HepG2 (cell line): Measurements from ENCODE around the gene CLCN2. TPM values are rescaled to one million over a fixed set of nuclear protein-coding genes. Genes with fewer than 3 reads are reported as not detected.

Experiments used
- AGO1 ChIP-seq: fragments of 200-400 bp; formaldehyde crosslinking; IDR thresholded peaks from 2 replicates; pipeline ENCODE4 v1.6.1; 2017; ENCODE audit warnings: mild to moderate bottlenecking, low read depth, low read length, moderate library complexity; ENCODE audit not compliant: poor library complexity, severe bottlenecking
- ATAD3A ChIP-seq: sonication (generic); formaldehyde crosslinking; IDR thresholded peaks from 2 replicates; pipeline ENCODE4 v1.4.0; 2020; ENCODE audit warnings: missing genetic modification reagents
- CHD4 ChIP-seq: fragments of 200-600 bp; sonication (generic); IDR thresholded peaks from 2 replicates; pipeline ENCODE4 v1.7.0; 2017; ENCODE audit warnings: mild to moderate bottlenecking, low read length, borderline replicate concordance
- MED1 ChIP-seq: sonication (generic); formaldehyde crosslinking; IDR thresholded peaks from 2 replicates; pipeline ENCODE4 v1.4.0; 2020; ENCODE audit warnings: missing genetic modification reagents
- MLX ChIP-seq: IDR thresholded peaks from 2 replicates; pipeline ENCODE4 v1.6.1; 2016
- MYC ChIP-seq: sonication (generic); formaldehyde crosslinking; IDR thresholded peaks from 2 replicates; pipeline ENCODE4 v1.9.0; 2021; ENCODE audit warnings: missing genetic modification reagents, borderline replicate concordance
- SALL1 ChIP-seq: sonication (generic); formaldehyde crosslinking; IDR thresholded peaks from 2 replicates; pipeline ENCODE4 v1.8.0; 2022; ENCODE audit warnings: mild to moderate bottlenecking, missing genetic modification reagents
- SNAPC5 ChIP-seq: sonication (generic); formaldehyde crosslinking; IDR thresholded peaks from 2 replicates; pipeline ENCODE4 v1.8.1; 2023; ENCODE audit warnings: mild to moderate bottlenecking, missing genetic modification reagents, borderline replicate concordance
- ZNF501 ChIP-seq: sonication (generic); formaldehyde crosslinking; IDR thresholded peaks from 2 replicates; pipeline ENCODE4 v1.5.1; 2020; ENCODE audit warnings: mild to moderate bottlenecking, moderate library complexity, missing genetic modification reagents
- ZNF589 ChIP-seq: sonication (generic); formaldehyde crosslinking; conservative IDR thresholded peaks from 2 replicates; pipeline ENCODE4 v1.8.0; 2022; ENCODE audit warnings: mild to moderate bottlenecking, moderate library complexity, missing genetic modification reagents
- ZNF713 ChIP-seq: sonication (generic); formaldehyde crosslinking; IDR thresholded peaks from 2 replicates; pipeline ENCODE4 v1.4.0; 2020; ENCODE audit warnings: mild to moderate bottlenecking, missing genetic modification reagents
- ZNF773 ChIP-seq: sonication (generic); formaldehyde crosslinking; IDR thresholded peaks from 2 replicates; pipeline ENCODE4 v1.4.0; 2020; ENCODE audit warnings: missing genetic modification reagents, borderline replicate concordance
- ZNF839 ChIP-seq: sonication (generic); formaldehyde crosslinking; IDR thresholded peaks from 2 replicates; pipeline ENCODE4 v1.4.0; 2020; ENCODE audit warnings: missing genetic modification reagents, mild to moderate bottlenecking, borderline replicate concordance
- ZNF841 ChIP-seq: sonication (generic); formaldehyde crosslinking; IDR thresholded peaks from 2 replicates; pipeline ENCODE4 v1.8.1; 2023; ENCODE audit warnings: missing genetic modification reagents, borderline replicate concordance
- ZNF850 ChIP-seq: sonication (generic); formaldehyde crosslinking; conservative IDR thresholded peaks from 2 replicates; pipeline ENCODE4 v1.9.0; 2021; ENCODE audit warnings: mild to moderate bottlenecking, missing genetic modification reagents
- polyA plus RNA-seq, 8 experiments: library from polyadenylated mRNA; depleted of rRNA in 3 of 8; stranded (reverse) in 7 of 8; unstranded in 1 of 8; fragments of >200 nt; fragmentation: Illumina TruSeq in 4 of 8; extraction: Trizol in 4 of 8; gene quantifications; 2 replicates each; pipeline versions ENCODE4 v1.2.1 to v1.2.3, GENCODE V29; 2011 to 2016; ENCODE audit warnings: low read depth in 4 of 8, missing spikeins in 1 of 8, mixed read lengths in 1 of 8; ENCODE audit not compliant: insufficient read depth in 1 of 8
- total RNA-seq, 5 experiments: library from RNA; depleted of rRNA; stranded (reverse); fragments of >200 nt; fragmentation: Illumina TruSeq; extraction: Trizol; gene quantifications; 2 replicates each; pipeline ENCODE4 v1.2.3, GENCODE V29; 2016; ENCODE audit warnings: low read depth in 1 of 5
- TF ChIP-seq, protein P1 (sequence below): sonication (generic); formaldehyde crosslinking; IDR thresholded peaks from 2 replicates; pipeline ENCODE4 v1.4.0; 2020; ENCODE audit warnings: missing genetic modification reagents, low read depth, mild to moderate bottlenecking, borderline replicate concordance
- TF ChIP-seq, protein P2 (sequence below): sonication (generic); formaldehyde crosslinking; IDR thresholded peaks from 2 replicates; pipeline ENCODE4 v1.4.0; 2020; ENCODE audit warnings: mild to moderate bottlenecking, missing genetic modification reagents
- TF ChIP-seq, protein P3 (sequence below): IDR thresholded peaks from 2 replicates; pipeline ENCODE4 v1.6.1; 2012; ENCODE audit warnings: low read length, improper control_type of control experiment
- TF ChIP-seq, protein P4 (sequence below): sonication (generic); formaldehyde crosslinking; IDR thresholded peaks from 2 replicates; pipeline ENCODE4 v1.8.0; 2022; ENCODE audit warnings: mild to moderate bottlenecking, missing genetic modification reagents
- TF ChIP-seq, protein P5 (sequence below): sonication (generic); formaldehyde crosslinking; IDR thresholded peaks from 2 replicates; pipeline ENCODE4 v1.8.1; 2023; ENCODE audit warnings: mild to moderate bottlenecking, moderate library complexity, missing genetic modification reagents

The CLCN2 gene
- total and polyA plus RNA-seq, 2 of the 13 experiments (the other 11 are each of a cell fraction or from before 2014, with no cell fraction given): 11.4 to 13.5 TPM

- TF ChIP-seq MLX (CRISPR knock-in tag): 0 out of 2 replicates have a peak, but pooled peaks have one; percentile 36
- no peak for TF ChIP-seq ZNF839 (CRISPR knock-in tag)
- peak; percentile 93; the same call in 1 of the 2 replicates for TF ChIP-seq ZNF850 (CRISPR knock-in tag)
- TF ChIP-seq ZNF773 (CRISPR knock-in tag): peak; percentile 74; the same call in 1 of the 2 replicates
- TF ChIP-seq, protein P1, sequence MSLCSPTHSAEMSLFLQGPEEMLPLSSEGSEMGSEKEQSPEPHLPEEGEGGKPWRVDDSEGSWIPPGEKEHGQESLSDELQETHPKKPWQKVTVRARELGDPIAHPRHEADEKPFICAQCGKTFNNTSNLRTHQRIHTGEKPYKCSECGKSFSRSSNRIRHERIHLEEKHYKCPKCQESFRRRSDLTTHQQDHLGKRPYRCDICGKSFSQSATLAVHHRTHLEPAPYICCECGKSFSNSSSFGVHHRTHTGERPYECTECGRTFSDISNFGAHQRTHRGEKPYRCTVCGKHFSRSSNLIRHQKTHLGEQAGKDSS: 0 out of 2 replicates have a peak, but pooled peaks have one; percentile 74
- TF ChIP-seq, protein P2, sequence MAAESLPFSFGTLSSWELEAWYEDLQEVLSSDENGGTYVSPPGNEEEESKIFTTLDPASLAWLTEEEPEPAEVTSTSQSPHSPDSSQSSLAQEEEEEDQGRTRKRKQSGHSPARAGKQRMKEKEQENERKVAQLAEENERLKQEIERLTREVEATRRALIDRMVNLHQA (CRISPR knock-in tag): no peak; the same call in 1 of the 2 replicates
- TF ChIP-seq ZNF501 (CRISPR knock-in tag): peak; percentile 97
- TF ChIP-seq, protein P3, sequence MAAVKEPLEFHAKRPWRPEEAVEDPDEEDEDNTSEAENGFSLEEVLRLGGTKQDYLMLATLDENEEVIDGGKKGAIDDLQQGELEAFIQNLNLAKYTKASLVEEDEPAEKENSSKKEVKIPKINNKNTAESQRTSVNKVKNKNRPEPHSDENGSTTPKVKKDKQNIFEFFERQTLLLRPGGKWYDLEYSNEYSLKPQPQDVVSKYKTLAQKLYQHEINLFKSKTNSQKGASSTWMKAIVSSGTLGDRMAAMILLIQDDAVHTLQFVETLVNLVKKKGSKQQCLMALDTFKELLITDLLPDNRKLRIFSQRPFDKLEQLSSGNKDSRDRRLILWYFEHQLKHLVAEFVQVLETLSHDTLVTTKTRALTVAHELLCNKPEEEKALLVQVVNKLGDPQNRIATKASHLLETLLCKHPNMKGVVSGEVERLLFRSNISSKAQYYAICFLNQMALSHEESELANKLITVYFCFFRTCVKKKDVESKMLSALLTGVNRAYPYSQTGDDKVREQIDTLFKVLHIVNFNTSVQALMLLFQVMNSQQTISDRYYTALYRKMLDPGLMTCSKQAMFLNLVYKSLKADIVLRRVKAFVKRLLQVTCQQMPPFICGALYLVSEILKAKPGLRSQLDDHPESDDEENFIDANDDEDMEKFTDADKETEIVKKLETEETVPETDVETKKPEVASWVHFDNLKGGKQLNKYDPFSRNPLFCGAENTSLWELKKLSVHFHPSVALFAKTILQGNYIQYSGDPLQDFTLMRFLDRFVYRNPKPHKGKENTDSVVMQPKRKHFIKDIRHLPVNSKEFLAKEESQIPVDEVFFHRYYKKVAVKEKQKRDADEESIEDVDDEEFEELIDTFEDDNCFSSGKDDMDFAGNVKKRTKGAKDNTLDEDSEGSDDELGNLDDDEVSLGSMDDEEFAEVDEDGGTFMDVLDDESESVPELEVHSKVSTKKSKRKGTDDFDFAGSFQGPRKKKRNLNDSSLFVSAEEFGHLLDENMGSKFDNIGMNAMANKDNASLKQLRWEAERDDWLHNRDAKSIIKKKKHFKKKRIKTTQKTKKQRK: no peak
- TF ChIP-seq MYC (CRISPR knock-in tag): peak; percentile 88
- no peak for TF ChIP-seq ATAD3A
- TF ChIP-seq AGO1: peak; percentile 91
- TF ChIP-seq SALL1: peak; percentile 48
- no peak for TF ChIP-seq CHD4
- no peak; the same call in 1 of the 2 replicates for TF ChIP-seq SNAPC5
- TF ChIP-seq ZNF589 (CRISPR knock-in tag): no peak
- no peak for TF ChIP-seq ZNF713 (CRISPR knock-in tag)
- TF ChIP-seq MED1 (CRISPR knock-in tag): peak; percentile 87
- TF ChIP-seq, protein P4, sequence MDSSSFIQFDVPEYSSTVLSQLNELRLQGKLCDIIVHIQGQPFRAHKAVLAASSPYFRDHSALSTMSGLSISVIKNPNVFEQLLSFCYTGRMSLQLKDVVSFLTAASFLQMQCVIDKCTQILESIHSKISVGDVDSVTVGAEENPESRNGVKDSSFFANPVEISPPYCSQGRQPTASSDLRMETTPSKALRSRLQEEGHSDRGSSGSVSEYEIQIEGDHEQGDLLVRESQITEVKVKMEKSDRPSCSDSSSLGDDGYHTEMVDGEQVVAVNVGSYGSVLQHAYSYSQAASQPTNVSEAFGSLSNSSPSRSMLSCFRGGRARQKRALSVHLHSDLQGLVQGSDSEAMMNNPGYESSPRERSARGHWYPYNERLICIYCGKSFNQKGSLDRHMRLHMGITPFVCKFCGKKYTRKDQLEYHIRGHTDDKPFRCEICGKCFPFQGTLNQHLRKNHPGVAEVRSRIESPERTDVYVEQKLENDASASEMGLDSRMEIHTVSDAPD (CRISPR knock-in tag): peak; percentile 62; the same call in 1 of the 2 replicates
- TF ChIP-seq, protein P5, sequence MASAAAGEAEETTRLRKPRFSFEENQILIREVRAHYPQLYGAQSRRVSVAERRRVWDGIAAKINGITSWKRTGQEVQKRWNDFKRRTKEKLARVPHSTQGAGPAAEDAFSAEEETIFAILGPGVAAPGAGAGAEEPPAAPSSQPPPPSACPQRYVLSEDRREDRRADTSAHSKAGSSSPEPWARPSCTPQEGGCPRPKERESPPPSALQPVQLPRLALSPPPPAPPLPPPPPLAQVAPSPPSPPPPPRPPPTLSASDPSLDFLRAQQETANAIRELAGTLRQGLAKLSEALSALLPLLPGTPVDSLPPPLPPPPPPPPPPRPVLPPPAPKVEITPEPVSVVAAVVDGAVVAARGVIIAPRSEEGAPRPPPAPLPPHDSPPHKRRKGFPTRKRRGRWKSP: peak; percentile 86
- peak; percentile 60; the same call in 1 of the 2 replicates for TF ChIP-seq ZNF841 (CRISPR knock-in tag)
These were observed 1.5 kb upstream of the CLCN2 start (continued) for GRCh38 chr3:184362668-184363546.
